Testis (tissue), 3 donors: ENCODE data around the gene ABLIM3. TPM values are rescaled to one million over a fixed set of nuclear protein-coding genes. Genes with fewer than 3 reads are reported as not detected.
A peak's percentile ranks its signal among the peaks of the same experiment; 100 is the strongest.

Experiments used
- DNase-seq: peaks from one replicate; pipeline ENCODE4 v3.0.0-alpha.2; 2019
- H3K27ac ChIP-seq, 2 donors: fragments of 200-600 bp; sonication (generic); one replicate each; pipeline ENCODE4 v1.5.1; 2019
- H3K27me3 ChIP-seq: fragments of 200-600 bp; sonication (generic); one replicate; pipeline ENCODE4 v1.5.1; 2019
- H3K36me3 ChIP-seq: fragments of 200-600 bp; sonication (generic); one replicate; pipeline ENCODE4 v1.5.1; 2017; ENCODE audit warnings: low read depth; ENCODE audit errors: missing control alignments
- H3K4me1 ChIP-seq: fragments of 200-600 bp; sonication (generic); one replicate; pipeline ENCODE4 v1.5.1; 2019
- H3K4me3 ChIP-seq, 2 donors: fragments of 200-600 bp; sonication (generic); one replicate each; pipeline ENCODE4 v1.5.1; 2017 to 2019
- H3K9me3 ChIP-seq: fragments of 200-600 bp; sonication (generic); one replicate; pipeline ENCODE4 v1.5.1; 2017
- CTCF ChIP-seq, 3 experiments: fragments of 450-650 bp in 2 of 3; fragments of 200-600 bp in 1 of 3; sonication (generic) in 1 of 3; IDR thresholded peaks; one replicate each; pipeline ENCODE4 v1.5.1; 2016 to 2019; ENCODE audit warnings: antibody characterized with exemption in 3 of 3, mild to moderate bottlenecking in 2 of 3, moderate library complexity in 1 of 3
- POLR2A ChIP-seq: fragments of 450-650 bp; IDR thresholded peaks from one replicate; pipeline ENCODE4 v1.6.1; 2017; ENCODE audit warnings: antibody characterized with exemption, mild to moderate bottlenecking, moderate library complexity
- WGBS, 2 donors: methylation state at CpG; one replicate each; pipeline ENCODE4 v1.1.5; 2018; 5-methylcytosine and 5-hydroxymethylcytosine counted together
- intact Hi-C: fragments of 100-400 bp; cut with DNase I; formaldehyde crosslinking; loops from one replicate; pipeline ENCODE4 v1.15.1; 2023; ENCODE audit warnings: low total_unique reads
- polyA plus RNA-seq: library from polyadenylated mRNA; stranded (reverse); fragments of 350-450 nt; fragmentation: Illumina TruSeq; extraction: RNeasy Lipid Tissue Mini Kit (QIAGEN cat#74804); gene quantifications from one replicate; pipeline ENCODE4 v1.2.3, GENCODE V29; 2014; ENCODE audit warnings: low read depth, low replicate concordance; ENCODE audit not compliant: insufficient read depth
- total RNA-seq, 2 donors: library from RNA; depleted of rRNA; stranded (reverse); fragments of >200 nt; gene quantifications; one replicate each; pipeline ENCODE4 v1.2.3, GENCODE V29; 2016

Gene ABLIM3
- total and polyA plus RNA-seq, 3 donors from 2014 or later = 5.6 to 8.9 (median 7.6) TPM

GRCh38 chr5:149289301-149289700, 148.0 kb downstream of the ABLIM3 start:
- H3K36me3 ChIP-seq = no peaks in the 10 kb centered on the region
- H3K4me3 ChIP-seq = no peak overlapping the region
- H3K9me3 ChIP-seq = no peaks in the 10 kb centered on the region
- peaks cover 11% of the 10 kb centered on the region for H3K4me1 ChIP-seq
- intact Hi-C loops = no loop called here
- TF ChIP-seq POLR2A (no peak), CTCF (IDR thresholded peaks at IDR 0.05) (no peak)
- no peak for DNase-seq
- H3K27me3 ChIP-seq = no peaks in the 10 kb centered on the region
- H3K27ac ChIP-seq = peak overlapping the region in 1 of 2 donors; percentile 37
- 34 to 35% methylated on average over 7 of the region's 7 CpGs for WGBS, 2 donors

GRCh38 chr5:149294872-149295829, 153.9 kb downstream of the ABLIM3 start:
- intact Hi-C loops = no loop called here
- H3K36me3 ChIP-seq = no peaks in the 10 kb centered on the region
- peaks cover 6% of the 10 kb centered on the region for H3K4me1 ChIP-seq
- DNase-seq = no peak
- no peak overlapping the region for H3K4me3 ChIP-seq
- no peak for TF ChIP-seq CTCF (IDR thresholded peaks at IDR 0.05)
- TF ChIP-seq POLR2A = no peak
- no peak overlapping the region for H3K27ac ChIP-seq
- H3K27me3 ChIP-seq = no peaks in the 10 kb centered on the region
- no peaks in the 10 kb centered on the region for H3K9me3 ChIP-seq
- 71% methylated on average over 9 to 10 of the region's 10 CpGs for WGBS, 2 donors

- DNase-seq = no peak
- Histone ChIP-seq H3K27me3 (no peaks in the 10 kb centered on the region), H3K4me3 (no peak overlapping the region), H3K36me3 (no peaks in the 10 kb centered on the region), H3K27ac (no peak overlapping the region), H3K4me1 (peaks cover 6% of the 10 kb centered on the region), H3K9me3 (no peaks in the 10 kb centered on the region)
- WGBS, 2 donors = 74 to 89% methylated on average over 3 to 5 of the region's 5 CpGs
- TF ChIP-seq POLR2A (no peak), CTCF (IDR thresholded peaks at IDR 0.05) (no peak)
- intact Hi-C loops = no loop called here
These were observed 156.2 kb downstream of the ABLIM3 start for GRCh38 chr5:149297340-149298025.

GRCh38 chr5:149298163-149298562, 156.9 kb downstream of the ABLIM3 start:
- Histone ChIP-seq H3K27me3 (no peaks in the 10 kb centered on the region), H3K36me3 (no peaks in the 10 kb centered on the region), H3K27ac (peak overlapping the region in 1 of 2 donors; percentile 60), H3K4me1 (peaks cover 6% of the 10 kb centered on the region), H3K4me3 (no peak overlapping the region), H3K9me3 (no peaks in the 10 kb centered on the region)
- no peak for DNase-seq
- intact Hi-C loops = no loop called here
- WGBS, 2 donors = 53 to 64% methylated on average over 1 of the region's 1 CpG
- TF ChIP-seq POLR2A = no peak
- no peak for TF ChIP-seq CTCF (IDR thresholded peaks at IDR 0.05)
